ENCODE results near the gene ACOX1. TPM values are rescaled to one million over a fixed set of nuclear protein-coding genes. Genes with fewer than 3 reads are reported as not detected.
A peak's percentile ranks its signal among the peaks of the same experiment; 100 is the strongest.

Gene ACOX1
- total RNA-seq, 1 experiment from 2014 or later = 39.5 TPM

DNA sequence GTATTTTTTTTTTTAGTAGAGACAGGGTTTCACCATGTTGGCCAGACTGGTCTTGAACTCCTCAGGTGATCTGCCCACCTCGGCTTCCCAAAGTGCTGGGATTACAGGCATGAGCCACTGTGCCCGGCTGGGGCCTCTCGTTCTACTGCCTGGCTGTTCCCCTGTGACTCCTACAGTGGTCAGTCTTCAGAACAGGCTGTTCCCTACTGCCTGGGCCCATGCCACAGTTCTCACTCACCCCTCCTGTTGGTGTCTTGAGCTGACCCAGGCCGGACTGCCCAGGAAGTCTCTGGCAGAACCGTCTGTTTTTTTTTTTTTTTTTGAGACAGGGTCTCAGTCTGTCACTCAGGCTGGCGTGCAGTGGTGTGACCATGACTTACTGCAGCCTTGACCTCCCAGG, 24.9 kb upstream of the ACOX1 start:
- BruUV-seq (replicated peaks) = no TSS peak
- TF ChIP-seq, protein P1, sequence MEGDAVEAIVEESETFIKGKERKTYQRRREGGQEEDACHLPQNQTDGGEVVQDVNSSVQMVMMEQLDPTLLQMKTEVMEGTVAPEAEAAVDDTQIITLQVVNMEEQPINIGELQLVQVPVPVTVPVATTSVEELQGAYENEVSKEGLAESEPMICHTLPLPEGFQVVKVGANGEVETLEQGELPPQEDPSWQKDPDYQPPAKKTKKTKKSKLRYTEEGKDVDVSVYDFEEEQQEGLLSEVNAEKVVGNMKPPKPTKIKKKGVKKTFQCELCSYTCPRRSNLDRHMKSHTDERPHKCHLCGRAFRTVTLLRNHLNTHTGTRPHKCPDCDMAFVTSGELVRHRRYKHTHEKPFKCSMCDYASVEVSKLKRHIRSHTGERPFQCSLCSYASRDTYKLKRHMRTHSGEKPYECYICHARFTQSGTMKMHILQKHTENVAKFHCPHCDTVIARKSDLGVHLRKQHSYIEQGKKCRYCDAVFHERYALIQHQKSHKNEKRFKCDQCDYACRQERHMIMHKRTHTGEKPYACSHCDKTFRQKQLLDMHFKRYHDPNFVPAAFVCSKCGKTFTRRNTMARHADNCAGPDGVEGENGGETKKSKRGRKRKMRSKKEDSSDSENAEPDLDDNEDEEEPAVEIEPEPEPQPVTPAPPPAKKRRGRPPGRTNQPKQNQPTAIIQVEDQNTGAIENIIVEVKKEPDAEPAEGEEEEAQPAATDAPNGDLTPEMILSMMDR (conservative IDR thresholded peaks at IDR 0.05; ENCODE audit: low read depth, low read length) = no peak
- TF ChIP-seq EZH2 (IDR thresholded peaks at IDR 0.05; ENCODE audit: borderline replicate concordance, low read depth, low read length, poor library complexity, severe bottlenecking) = no peak
- Histone ChIP-seq H3K4me3 (ENCODE audit: low read depth, low read length, poor library complexity, severe bottlenecking) (no peak overlapping the region), H3K27ac (ENCODE audit: low read depth, low read length, poor library complexity, severe bottlenecking) (no peak overlapping the region), H3K4me1 (ENCODE audit: insufficient read depth, low read length, poor library complexity, severe bottlenecking) (no peaks in the 10 kb centered on the region), H3K27me3 (replicated peaks; ENCODE audit: insufficient read depth, low read depth, low read length, poor library complexity) (no peaks in the 10 kb centered on the region), H3K9me3 (ENCODE audit: low read depth, low read length, poor library complexity, severe bottlenecking) (no peaks in the 10 kb centered on the region), H3K36me3 (ENCODE audit: insufficient read depth, low read length, poor library complexity, severe bottlenecking) (peaks cover 7% of the 10 kb centered on the region)
- intact Hi-C loops (cut with micrococcal nuclease; ENCODE audit: unreplicated experiment) = no loop called here
- ChIA-PET POLR2A (ENCODE audit: low non-redundant PET) (no interaction called here), CTCF (no interaction called here)
- no peak for DNase-seq (ENCODE audit: low spot score)

DNA sequence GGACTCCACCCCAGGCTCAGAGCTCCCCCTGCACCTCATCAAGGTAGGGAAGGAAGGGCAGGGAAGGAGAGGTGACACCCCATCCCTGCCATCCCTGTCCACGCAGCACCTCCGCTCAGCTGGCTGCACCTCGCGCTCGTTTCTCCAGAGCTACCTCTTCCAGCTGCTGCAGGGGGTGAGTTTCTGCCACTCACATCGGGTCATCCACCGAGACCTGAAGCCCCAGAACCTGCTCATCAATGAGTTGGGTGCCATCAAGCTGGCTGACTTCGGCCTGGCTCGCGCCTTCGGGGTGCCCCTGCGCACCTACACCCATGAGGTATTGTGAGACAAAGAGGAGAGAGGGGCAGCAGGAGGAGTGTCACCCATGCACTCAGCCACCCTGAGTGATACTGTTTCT, 23.1 kb upstream of the ACOX1 start:
- POLR2A ChIA-PET (ENCODE audit: low non-redundant PET) = interaction anchor here (0.5 kb wide), 1 partner anchor 213 kb away, joined by 3 read pairs; no protein-coding TSS in a partner anchor
- intact Hi-C loops (cut with micrococcal nuclease; ENCODE audit: unreplicated experiment) = no loop called here

DNA sequence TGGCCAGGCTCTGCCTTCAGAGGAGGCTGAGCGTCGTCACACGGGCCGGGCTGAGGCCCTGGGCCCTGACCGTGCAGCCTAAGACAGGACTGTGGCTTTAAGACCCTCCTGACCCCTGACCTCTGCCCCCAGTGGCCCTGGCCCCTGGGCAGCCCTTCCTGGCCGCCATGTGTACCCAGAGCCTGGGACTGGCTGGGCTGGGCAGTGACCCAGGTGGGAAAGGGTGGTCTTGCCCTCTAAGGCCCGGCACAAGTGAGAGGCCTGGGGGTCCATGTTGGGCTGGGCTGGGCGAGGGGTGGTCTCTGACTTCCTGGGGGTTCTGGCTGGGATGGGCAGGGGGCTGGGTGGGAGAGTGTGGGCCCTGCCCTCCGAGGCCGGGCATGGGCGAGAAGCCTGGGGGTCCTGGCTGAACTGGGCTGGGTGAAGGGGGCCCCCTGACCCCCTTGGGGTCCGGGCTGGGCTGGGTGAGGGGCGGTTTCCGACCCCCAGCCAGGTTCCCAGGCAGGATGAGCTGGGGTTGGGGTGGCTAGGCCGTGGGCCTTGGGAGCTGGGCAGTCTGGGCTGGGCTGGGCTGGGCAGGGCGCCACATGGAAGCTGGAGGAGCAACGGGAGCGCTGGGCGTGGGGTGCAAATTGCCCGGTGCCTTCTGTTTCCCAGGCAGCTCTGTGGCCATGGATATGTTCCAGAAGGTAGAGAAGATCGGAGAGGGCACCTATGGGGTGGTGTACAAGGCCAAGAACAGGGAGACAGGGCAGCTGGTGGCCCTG, 22.0 kb upstream of the ACOX1 start, which contains the start of gene CDK3:
CDK3 (plus strand) TSS at position 101 of the 767 bp plus-strand sequence; CDS start at position 672, 571 bp downstream.
- TF ChIP-seq, protein P1 (conservative IDR thresholded peaks at IDR 0.05; ENCODE audit: low read depth, low read length) = peak; percentile 43; the same call in 1 of the 2 replicates
- no peak for TF ChIP-seq EZH2 (IDR thresholded peaks at IDR 0.05; ENCODE audit: borderline replicate concordance, low read depth, low read length, poor library complexity, severe bottlenecking)
- intact Hi-C loops (cut with micrococcal nuclease; ENCODE audit: unreplicated experiment) = no loop called here
- Histone ChIP-seq H3K27ac (ENCODE audit: low read depth, low read length, poor library complexity, severe bottlenecking) (no peak within 1 kb of the TSS), H3K36me3 (ENCODE audit: insufficient read depth, low read length, poor library complexity, severe bottlenecking) (peaks cover 7% of the 10 kb centered on the region), H3K4me3 (ENCODE audit: low read depth, low read length, poor library complexity, severe bottlenecking) (no peak within 1 kb of the TSS), H3K9me3 (ENCODE audit: low read depth, low read length, poor library complexity, severe bottlenecking) (no peaks in the 10 kb centered on the region), H3K4me1 (ENCODE audit: insufficient read depth, low read length, poor library complexity, severe bottlenecking) (no peaks in the 10 kb centered on the region), H3K27me3 (replicated peaks; ENCODE audit: insufficient read depth, low read depth, low read length, poor library complexity) (no peaks in the 10 kb centered on the region)
- CTCF ChIA-PET = interaction anchor here (0.7 to 1.3 kb wide), 6 partner anchors 10 to 279 kb away, joined by 3 to 4 read pairs (median 3); no protein-coding TSS in a partner anchor
- BruUV-seq (replicated peaks) = no TSS peak
- POLR2A ChIA-PET (ENCODE audit: low non-redundant PET) = no interaction called here
- no peak for DNase-seq (ENCODE audit: low spot score)

More for the DNA sequence above, 23.1 kb upstream of the ACOX1 start:
- H3K27ac ChIP-seq (ENCODE audit: low read depth, low read length, poor library complexity, severe bottlenecking) = no peak overlapping the region
- no peak for DNase-seq (ENCODE audit: low spot score)
- CTCF ChIA-PET = interaction anchor here (1.3 kb wide), 1 partner anchor 278 kb away, joined by 3 read pairs; no protein-coding TSS in a partner anchor
- no peaks in the 10 kb centered on the region for H3K27me3 ChIP-seq (replicated peaks; ENCODE audit: insufficient read depth, low read depth, low read length, poor library complexity)
- no TSS peak for BruUV-seq (replicated peaks)
- H3K4me3 ChIP-seq (ENCODE audit: low read depth, low read length, poor library complexity, severe bottlenecking) = no peak overlapping the region
- no peaks in the 10 kb centered on the region for H3K4me1 ChIP-seq (ENCODE audit: insufficient read depth, low read length, poor library complexity, severe bottlenecking)
- H3K9me3 ChIP-seq (ENCODE audit: low read depth, low read length, poor library complexity, severe bottlenecking) = no peaks in the 10 kb centered on the region
- peaks cover 7% of the 10 kb centered on the region for H3K36me3 ChIP-seq (ENCODE audit: insufficient read depth, low read length, poor library complexity, severe bottlenecking)
- TF ChIP-seq EZH2 (IDR thresholded peaks at IDR 0.05; ENCODE audit: borderline replicate concordance, low read depth, low read length, poor library complexity, severe bottlenecking) = no peak
- TF ChIP-seq, protein P1 (conservative IDR thresholded peaks at IDR 0.05; ENCODE audit: low read depth, low read length) = no peak
